Esophagus (tissue), 2 donors: ENCODE data around the gene KCNN3. TPM values are rescaled to one million over a fixed set of nuclear protein-coding genes. Genes with fewer than 3 reads are reported as not detected.
A peak's percentile ranks its signal among the peaks of the same experiment; 100 is the strongest.

Source experiments
- H3K27ac ChIP-seq, 2 donors: one replicate each; pipeline ENCODE4 v1.5.1; 2013; ENCODE audit warnings: low read depth in 2 of 2, mild to moderate bottlenecking in 2 of 2, inconsistent platforms in 1 of 2, low read length in 1 of 2, moderate library complexity in 1 of 2
- H3K27me3 ChIP-seq, 2 donors: one replicate each; pipeline ENCODE4 v1.6.1; 2013; ENCODE audit warnings: low read length in 2 of 2, control low read depth in 1 of 2, mild to moderate bottlenecking in 1 of 2; ENCODE audit not compliant: insufficient read depth in 2 of 2, control insufficient read depth in 1 of 2
- H3K36me3 ChIP-seq, 2 donors: one replicate each; pipeline ENCODE4 v1.6.1; 2013; ENCODE audit warnings: low read length in 1 of 2; ENCODE audit not compliant: control insufficient read depth in 2 of 2, insufficient read depth in 2 of 2
- H3K4me1 ChIP-seq, 2 donors: one replicate each; pipeline ENCODE4 v1.6.1; 2013; ENCODE audit warnings: low read length in 1 of 2; ENCODE audit not compliant: control insufficient read depth in 2 of 2, insufficient read depth in 2 of 2
- H3K4me3 ChIP-seq, 2 donors: one replicate each; pipeline ENCODE4 v1.5.1; 2013; ENCODE audit warnings: low read length in 2 of 2, mild to moderate bottlenecking in 2 of 2, low read depth in 1 of 2, moderate library complexity in 1 of 2
- H3K9me3 ChIP-seq, 2 donors: one replicate each; pipeline ENCODE4 v1.6.1; 2013; ENCODE audit warnings: mild to moderate bottlenecking in 2 of 2, low read depth in 1 of 2, low read length in 1 of 2, moderate library complexity in 1 of 2; ENCODE audit not compliant: control insufficient read depth in 2 of 2, insufficient read depth in 1 of 2
- WGBS, 2 donors: extraction: QIAGEN DNeasy Blood & Tissue Kit; methylation state at CpG; one replicate each; pipeline ENCODE4 v1.1.7; 2013; 5-methylcytosine and 5-hydroxymethylcytosine counted together
- polyA plus RNA-seq, 2 donors: library from polyadenylated mRNA; stranded (reverse); fragments of 200-250 nt; gene quantifications; one replicate each; pipeline ENCODE4 v1.2.3, GENCODE V29; 2013
- donor health status: healthy with polysubstance abuse.
- donor health status: Bipolar disorder and iron deficiency.

Gene KCNN3
- polyA plus RNA-seq, 2 donors = 0.12 to 0.14 TPM

DNA sequence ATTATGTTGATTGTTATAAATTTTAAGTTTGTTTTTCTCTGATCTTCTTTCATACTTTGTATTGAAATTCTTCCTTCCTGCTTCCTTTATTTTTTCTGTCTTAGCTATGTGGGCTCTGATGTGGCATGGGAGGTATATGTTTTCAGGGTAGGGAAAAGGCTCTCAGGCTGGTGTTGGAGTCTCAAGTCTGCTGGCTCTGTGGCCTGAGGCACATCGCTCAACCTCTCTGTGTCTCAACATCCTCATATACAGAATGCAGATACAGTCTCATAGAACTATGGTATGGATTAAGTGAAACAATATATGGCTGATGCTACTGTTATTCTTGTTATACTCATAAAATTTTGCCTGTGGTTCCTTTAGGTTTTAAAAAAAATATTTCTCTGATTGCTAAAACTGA is 105.9 kb downstream of the KCNN3 start:
- no peak overlapping the region for H3K4me3 ChIP-seq
- H3K27ac ChIP-seq = no peak overlapping the region
- H3K36me3 ChIP-seq = no peaks in the 10 kb centered on the region
- H3K27me3 ChIP-seq = no peaks in the 10 kb centered on the region
- H3K9me3 ChIP-seq = no peaks in the 10 kb centered on the region
- peaks cover 2 to 3% of the 10 kb centered on the region in 2 donors for H3K4me1 ChIP-seq
- 98 to 100% methylated on average over 1 of the region's 1 CpG for WGBS, 2 donors

DNA sequence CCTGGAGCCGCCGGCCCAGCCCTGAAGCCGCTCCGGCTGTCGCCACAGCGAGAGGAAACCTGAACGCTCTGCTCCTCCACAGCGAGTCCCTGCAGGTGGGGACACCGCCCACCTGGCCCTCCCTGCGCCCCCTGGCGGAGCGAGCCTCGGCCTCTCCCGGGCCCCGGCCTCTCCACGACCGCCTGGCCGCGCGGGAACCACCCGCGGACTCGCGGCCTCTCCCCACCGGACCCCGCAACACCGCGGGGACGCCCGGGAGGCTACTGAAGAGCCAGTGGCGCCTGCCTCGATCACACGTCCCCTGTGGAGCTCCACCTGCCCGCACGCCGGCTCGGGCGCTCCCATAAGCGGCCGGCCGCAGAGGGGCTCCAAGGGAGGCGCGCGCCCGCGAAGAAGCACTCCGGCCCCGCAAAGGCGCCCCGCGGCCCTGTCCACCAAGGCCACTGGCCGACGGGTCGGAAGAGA is 109.6 kb downstream of the KCNN3 start:
- no peaks in the 10 kb centered on the region for H3K36me3 ChIP-seq
- H3K27ac ChIP-seq = no peak overlapping the region
- 4 to 8% methylated on average over 51 to 54 of the region's 54 CpGs for WGBS, 2 donors
- H3K4me3 ChIP-seq = peak overlapping the region in 1 of 2 donors; percentile 17
- no peaks in the 10 kb centered on the region for H3K9me3 ChIP-seq
- H3K27me3 ChIP-seq = no peaks in the 10 kb centered on the region
- H3K4me1 ChIP-seq = peaks cover 2 to 3% of the 10 kb centered on the region in 2 donors

DNA sequence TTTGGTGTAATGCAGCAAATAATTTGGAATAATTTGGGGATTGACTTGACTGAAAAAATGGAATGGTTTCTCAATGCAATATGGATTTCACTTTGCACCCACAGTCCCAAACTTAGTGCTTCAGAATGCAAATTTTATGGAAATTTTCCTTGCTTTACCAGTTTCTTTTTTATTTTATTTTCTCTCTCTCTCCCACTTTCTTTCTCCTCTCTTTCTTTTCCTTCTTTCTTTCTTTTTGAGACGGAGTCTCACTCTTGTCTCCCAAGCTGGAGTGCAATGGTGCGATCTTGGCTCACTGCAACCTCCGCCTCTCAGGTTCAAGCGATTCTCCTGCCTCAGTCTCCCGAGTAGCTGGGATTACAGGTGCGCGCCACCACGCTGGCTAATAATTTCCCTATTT is 110.3 kb downstream of the KCNN3 start:
- H3K27me3 ChIP-seq = no peaks in the 10 kb centered on the region
- H3K36me3 ChIP-seq = no peaks in the 10 kb centered on the region
- 94 to 96% methylated on average over 8 of the region's 8 CpGs for WGBS, 2 donors
- no peaks in the 10 kb centered on the region for H3K9me3 ChIP-seq
- no peak overlapping the region for H3K4me3 ChIP-seq
- H3K4me1 ChIP-seq = peaks cover 2 to 3% of the 10 kb centered on the region in 2 donors
- no peak overlapping the region for H3K27ac ChIP-seq

DNA sequence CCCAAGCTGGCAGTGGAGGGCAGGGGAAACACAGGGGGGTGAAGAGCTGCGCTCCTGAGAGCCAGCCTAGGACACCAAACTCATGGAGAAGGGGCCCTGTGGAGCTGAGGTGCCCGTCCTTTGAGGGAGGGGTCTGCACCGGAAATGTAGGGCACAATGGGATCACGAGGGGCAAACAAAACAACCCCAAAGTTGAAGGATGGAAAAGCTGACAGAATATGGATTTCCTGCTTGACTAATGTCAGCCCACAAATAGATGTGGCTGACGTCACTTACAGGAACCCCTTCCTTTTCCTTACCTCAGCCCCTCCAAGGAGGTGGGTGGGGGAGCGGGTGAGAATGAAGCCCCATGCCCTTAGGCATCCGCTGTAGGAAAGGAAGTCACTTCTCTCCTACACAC is 110.9 kb downstream of the KCNN3 start:
- 64 to 67% methylated on average over 7 of the region's 7 CpGs for WGBS, 2 donors
- Histone ChIP-seq H3K9me3 (no peaks in the 10 kb centered on the region), H3K27ac (no peak overlapping the region), H3K36me3 (no peaks in the 10 kb centered on the region), H3K4me1 (peaks cover 2 to 3% of the 10 kb centered on the region in 2 donors), H3K27me3 (no peaks in the 10 kb centered on the region), H3K4me3 (no peak overlapping the region)

DNA sequence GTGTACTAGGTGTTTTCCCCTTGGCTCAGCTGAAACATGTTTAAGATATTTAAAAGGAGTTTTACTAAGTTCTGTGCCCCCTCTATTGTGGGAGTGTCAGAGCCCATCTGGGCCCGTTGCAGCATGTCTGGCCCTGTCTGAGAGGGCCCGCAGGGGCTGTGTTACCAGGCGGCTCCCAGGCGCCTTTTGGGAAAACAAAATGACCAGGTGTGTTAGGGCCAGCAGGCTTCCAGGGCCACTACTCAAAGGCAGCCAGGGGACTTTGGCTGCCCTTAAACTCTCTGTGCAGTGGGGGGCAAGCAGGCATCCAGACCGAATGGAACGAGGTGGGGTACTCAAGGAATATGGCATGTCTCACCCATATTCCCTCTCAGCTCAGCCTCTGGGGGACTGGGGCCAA is 111.7 kb downstream of the KCNN3 start:
- 59 to 68% methylated on average over 6 of the region's 6 CpGs for whole genome bisulfite sequencing, 2 donors
- no peak overlapping the region for H3K27ac ChIP-seq
- no peak overlapping the region for H3K4me3 ChIP-seq
- H3K9me3 ChIP-seq = no peaks in the 10 kb centered on the region
- H3K4me1 ChIP-seq = peaks cover 2 to 3% of the 10 kb centered on the region in 2 donors
- H3K27me3 ChIP-seq = no peaks in the 10 kb centered on the region
- no peaks in the 10 kb centered on the region for H3K36me3 ChIP-seq

DNA sequence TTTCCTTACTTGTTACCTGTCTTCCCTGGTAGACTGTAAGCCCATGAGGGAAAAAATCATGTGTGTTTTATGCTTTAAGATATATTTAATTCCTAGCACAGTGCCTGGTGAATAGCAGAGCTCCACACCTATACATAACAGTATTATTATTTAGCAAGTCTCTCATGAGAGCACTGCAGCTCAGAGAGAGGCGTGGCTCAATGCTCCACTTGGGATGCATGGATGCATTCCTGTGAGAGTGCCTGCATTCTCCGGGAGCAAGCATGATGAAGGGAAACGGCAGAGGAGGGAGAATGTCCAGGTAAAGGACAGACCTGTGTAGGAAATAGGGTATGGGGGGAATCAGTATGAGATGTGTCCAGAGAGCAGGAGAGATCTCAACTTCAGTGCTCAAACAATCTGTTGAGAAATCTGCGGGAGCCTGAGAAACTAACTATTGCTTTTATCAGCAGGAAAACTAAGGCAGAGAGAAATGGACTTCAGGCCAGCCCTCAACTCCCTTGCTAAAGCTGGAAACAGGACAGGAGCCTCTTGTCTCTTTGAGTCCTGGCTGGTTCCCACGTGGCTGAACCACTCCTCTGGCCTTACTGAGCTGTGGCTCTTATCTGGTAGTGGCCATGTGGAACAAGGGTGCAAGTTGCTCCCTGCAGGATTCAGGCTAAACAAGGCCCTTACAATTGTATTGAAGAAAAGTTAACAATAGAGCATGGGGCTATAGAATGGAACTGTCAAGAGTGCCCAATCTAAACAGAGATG is 113.1 kb downstream of the KCNN3 start:
- Histone ChIP-seq H3K4me3 (no peak overlapping the region), H3K27ac (no peak overlapping the region), H3K27me3 (no peaks in the 10 kb centered on the region), H3K4me1 (peaks cover 2 to 3% of the 10 kb centered on the region in 2 donors), H3K9me3 (no peaks in the 10 kb centered on the region), H3K36me3 (no peaks in the 10 kb centered on the region)
- WGBS, 2 donors = 73 to 81% methylated on average over 5 of the region's 5 CpGs

DNA sequence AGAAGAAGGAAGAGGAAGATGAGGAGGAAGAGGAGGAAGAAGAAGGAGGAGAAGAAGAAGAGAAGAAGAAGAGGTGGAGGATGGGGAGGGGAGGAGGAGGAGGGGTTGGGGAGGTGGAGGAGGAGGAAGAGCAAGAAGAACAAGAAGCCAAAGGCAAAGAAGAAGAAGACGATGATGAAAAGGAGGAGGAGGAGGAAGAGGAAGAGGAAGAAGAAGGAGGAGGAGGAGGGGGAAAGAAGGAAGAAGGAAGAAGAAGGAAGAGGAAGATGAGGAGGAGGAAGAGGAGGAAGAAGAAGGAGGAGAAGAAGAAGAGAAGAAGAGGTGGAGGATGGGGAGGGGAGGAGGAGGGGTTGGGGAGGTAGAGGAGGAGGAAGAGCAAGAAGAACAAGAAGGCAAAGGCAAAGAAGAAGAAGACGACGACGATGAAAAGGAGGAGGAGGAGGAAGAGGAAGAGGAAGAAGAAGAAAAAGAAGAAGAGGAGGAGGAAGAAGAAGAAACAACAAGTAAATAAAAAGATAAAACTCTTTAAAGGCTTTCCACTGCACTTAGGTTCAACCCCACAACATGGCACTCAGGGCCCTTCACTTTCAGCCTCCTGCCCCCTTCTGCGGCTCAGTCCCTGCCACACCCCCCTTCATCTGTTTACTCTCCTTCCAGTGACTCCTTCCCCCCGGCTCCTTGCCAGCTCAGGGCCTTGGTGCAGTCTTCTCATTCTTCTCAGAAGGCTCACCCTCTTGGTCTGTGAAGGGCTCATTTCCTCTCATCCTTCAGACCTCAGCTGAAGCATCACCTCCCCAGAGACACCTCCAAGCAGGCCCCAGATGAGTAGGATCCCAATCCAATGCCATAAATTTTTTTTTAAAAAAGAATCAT is 114.0 kb downstream of the KCNN3 start:
- Histone ChIP-seq H3K9me3 (no peaks in the 10 kb centered on the region), H3K36me3 (no peaks in the 10 kb centered on the region), H3K27ac (no peak overlapping the region), H3K4me1 (peaks cover 2 to 6% of the 10 kb centered on the region in 2 donors), H3K4me3 (no peak overlapping the region), H3K27me3 (no peaks in the 10 kb centered on the region)
- WGBS, 2 donors = 73 to 79% methylated on average over 6 of the region's 6 CpGs

DNA sequence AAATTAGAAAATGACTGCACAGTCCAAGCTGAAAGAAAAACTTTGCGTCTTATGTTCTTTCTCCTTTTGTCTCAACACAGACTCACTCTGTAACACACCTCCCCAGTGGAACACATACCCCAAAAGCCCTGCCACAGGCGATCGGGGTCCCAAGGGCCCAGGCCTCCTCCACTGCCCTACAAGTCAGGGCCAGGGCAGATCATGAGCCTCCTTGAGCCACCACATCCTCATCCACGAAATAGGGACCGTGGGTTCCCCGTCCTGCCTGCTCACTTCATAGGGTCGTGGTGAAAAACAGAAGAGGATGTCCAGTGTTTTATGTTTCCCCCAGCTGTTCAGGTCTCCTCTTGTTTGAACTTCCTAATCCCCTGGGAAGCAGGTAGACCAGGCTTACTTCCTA is 116.7 kb downstream of the KCNN3 start:
- WGBS, 2 donors = 83 to 91% methylated on average over 7 of the region's 7 CpGs
- Histone ChIP-seq H3K4me1 (peaks cover 0 to 3% of the 10 kb centered on the region in 2 donors), H3K27me3 (no peaks in the 10 kb centered on the region), H3K4me3 (no peak overlapping the region), H3K9me3 (no peaks in the 10 kb centered on the region), H3K36me3 (no peaks in the 10 kb centered on the region), H3K27ac (no peak overlapping the region)

DNA sequence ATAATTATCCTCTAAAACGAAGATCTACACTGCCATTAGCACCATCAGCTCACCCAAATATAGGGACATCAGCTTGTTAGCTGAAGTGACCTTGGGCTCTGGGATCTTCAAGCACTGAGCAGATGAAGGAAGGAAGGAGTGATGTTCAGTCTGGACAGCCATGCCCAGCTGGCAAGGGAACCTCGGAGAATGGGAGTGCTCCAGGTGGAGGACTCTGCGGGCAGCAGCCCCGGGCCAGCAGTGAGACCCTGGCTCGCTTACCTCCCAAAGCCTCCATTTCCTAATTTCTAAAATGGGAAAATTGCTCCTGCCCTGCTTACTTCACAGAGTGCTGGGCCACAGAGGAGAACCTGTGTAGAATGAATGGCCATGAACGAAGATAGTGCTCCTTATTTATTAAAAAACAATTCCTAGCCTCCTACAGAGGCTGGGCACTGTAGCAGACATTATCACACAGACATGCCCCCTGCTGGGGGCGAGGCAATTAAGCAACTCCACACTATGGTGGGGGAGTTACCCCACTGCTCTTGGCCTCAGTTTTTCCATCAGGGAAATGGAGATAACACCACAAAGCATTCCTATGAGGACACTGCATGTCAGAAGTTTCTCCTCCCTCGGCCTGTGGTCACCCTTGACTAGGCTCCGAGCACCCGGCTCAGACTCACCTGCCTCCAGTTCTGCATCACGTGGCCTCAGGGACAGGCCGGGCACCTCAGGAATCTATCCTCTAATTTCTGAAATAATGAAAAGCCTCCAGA is 117.6 kb downstream of the KCNN3 start:
- H3K4me1 ChIP-seq = peaks cover 0 to 3% of the 10 kb centered on the region in 2 donors
- no peak overlapping the region for H3K4me3 ChIP-seq
- H3K27me3 ChIP-seq = no peaks in the 10 kb centered on the region
- H3K27ac ChIP-seq = no peak overlapping the region
- H3K36me3 ChIP-seq = no peaks in the 10 kb centered on the region
- 83 to 84% methylated on average over 12 of the region's 12 CpGs for WGBS, 2 donors
- H3K9me3 ChIP-seq = no peaks in the 10 kb centered on the region
